Astrocyte (in vitro differentiated cells and primary cell): ENCODE data around the gene TBC1D3B. TPM values are rescaled to one million over a fixed set of nuclear protein-coding genes. Genes with fewer than 3 reads are reported as not detected.
A peak's percentile ranks its signal among the peaks of the same experiment; 100 is the strongest.

Experiments
- DNase-seq: peaks from one replicate; pipeline ENCODE4 v3.0.0-alpha.2; 2010; ENCODE audit warnings: low read depth
- FAIRE-seq: peaks from 2 replicates; lab custom pipeline; 2011; peaks lifted over from hg19 to GRCh38; lab: Jason Lieb, UNC
- H2AFZ ChIP-seq: 2 replicates; pipeline ENCODE4 v1.6.0; 2012; ENCODE audit warnings: low read depth, low read length, inconsistent platforms
- H3K27ac ChIP-seq: 2 replicates; pipeline ENCODE4 v1.5.1; 2011; ENCODE audit warnings: low read depth, low read length, inconsistent platforms
- H3K27me3 ChIP-seq: 2 replicates; pipeline ENCODE4 v1.6.0; 2011; ENCODE audit warnings: low read length, inconsistent platforms; ENCODE audit not compliant: insufficient read depth
- H3K36me3 ChIP-seq: 2 replicates; pipeline ENCODE4 v1.5.1; 2011; ENCODE audit warnings: low read length, inconsistent platforms; ENCODE audit not compliant: insufficient read depth
- H3K4me1 ChIP-seq: 2 replicates; pipeline ENCODE4 v1.5.1; 2011; ENCODE audit warnings: low read length, inconsistent platforms; ENCODE audit not compliant: insufficient read depth
- H3K4me2 ChIP-seq: 2 replicates; pipeline ENCODE4 v1.6.0; 2012; ENCODE audit warnings: low read length, inconsistent platforms
- H3K4me3 ChIP-seq: 2 replicates; pipeline ENCODE4 v1.5.1; 2011; ENCODE audit warnings: low read depth, mild to moderate bottlenecking, low read length, inconsistent platforms; ENCODE audit not compliant: insufficient read depth
- H3K79me2 ChIP-seq: 2 replicates; pipeline ENCODE4 v1.6.0; 2012; ENCODE audit warnings: mild to moderate bottlenecking, low read length, inconsistent platforms; ENCODE audit not compliant: insufficient read depth
- H3K9ac ChIP-seq: 2 replicates; pipeline ENCODE4 v1.6.0; 2012; ENCODE audit warnings: mild to moderate bottlenecking, low read length, inconsistent platforms
- H3K9me3 ChIP-seq: 2 replicates; pipeline ENCODE4 v1.5.1; 2012; ENCODE audit warnings: low read depth, mild to moderate bottlenecking, low read length, inconsistent platforms; ENCODE audit not compliant: insufficient read depth
- H4K20me1 ChIP-seq: 2 replicates; pipeline ENCODE4 v1.6.0; 2012; ENCODE audit warnings: low read length, inconsistent platforms; ENCODE audit not compliant: insufficient read depth
- H3K27ac Mint-ChIP-seq: one replicate; pipeline ENCODE4 v1.8.0; 2021; ENCODE audit warnings: mild to moderate bottlenecking, mixed read lengths; ENCODE audit not compliant: unreplicated experiment
- H3K27me3 Mint-ChIP-seq: one replicate; pipeline ENCODE4 v1.8.0; 2021; ENCODE audit warnings: low read depth, mixed read lengths; ENCODE audit not compliant: unreplicated experiment
- H3K36me3 Mint-ChIP-seq: one replicate; pipeline ENCODE4 v1.8.0; 2021; ENCODE audit warnings: low read depth, mixed read lengths; ENCODE audit not compliant: unreplicated experiment
- H3K4me1 Mint-ChIP-seq: one replicate; pipeline ENCODE4 v1.8.0; 2021; ENCODE audit warnings: low read depth, mixed read lengths; ENCODE audit not compliant: unreplicated experiment
- H3K4me3 Mint-ChIP-seq: one replicate; pipeline ENCODE4 v1.8.0; 2021; ENCODE audit warnings: mild to moderate bottlenecking, moderate library complexity, mixed read lengths; ENCODE audit not compliant: unreplicated experiment
- H3K9me3 Mint-ChIP-seq: one replicate; pipeline ENCODE4 v1.8.0; 2021; ENCODE audit warnings: mild to moderate bottlenecking, mixed read lengths; ENCODE audit not compliant: unreplicated experiment
- CTCF ChIP-seq: IDR thresholded peaks from 2 replicates; pipeline ENCODE4 v1.5.1; 2011; ENCODE audit warnings: low read depth, mild to moderate bottlenecking, inconsistent platforms, low read length, moderate library complexity; ENCODE audit not compliant: insufficient read depth
- EZH2 ChIP-seq: IDR thresholded peaks from 2 replicates; pipeline ENCODE4 v1.6.1; 2012; ENCODE audit warnings: mild to moderate bottlenecking, low read length, inconsistent platforms; ENCODE audit not compliant: insufficient read depth
- total RNA-seq: library from RNA; stranded (reverse); gene quantifications from 2 replicates; pipeline ENCODE4 v1.2.1, GENCODE V29; 2021

Gene TBC1D3B
- total RNA-seq, 1 donor from 2014 or later, result 9.8 TPM

- H3K27ac Mint-ChIP-seq, result no peak overlapping the region
- H3K9me3 Mint-ChIP-seq, result no peaks in the 10 kb centered on the region
- Histone ChIP-seq H3K4me1 (peaks cover 11% of the 10 kb centered on the region), H3K27me3 (no peaks in the 10 kb centered on the region), H3K4me2 (peak overlapping the region; percentile 67), H3K27ac (no peak overlapping the region), H2AFZ (peak overlapping the region; percentile 11), H3K9me3 (no peaks in the 10 kb centered on the region), H3K9ac (no peak overlapping the region), H3K4me3 (no peak overlapping the region), H3K79me2 (no peaks in the 10 kb centered on the region), H4K20me1 (no peaks in the 10 kb centered on the region), H3K36me3 (no peaks in the 10 kb centered on the region)
- H3K4me1 Mint-ChIP-seq, result peaks cover 8% of the 10 kb centered on the region
- FAIRE-seq, result no peak
- no peak overlapping the region for H3K4me3 Mint-ChIP-seq
- H3K36me3 Mint-ChIP-seq, result no peaks in the 10 kb centered on the region
- peak; percentile 12 for DNase-seq
- peaks cover 16% of the 10 kb centered on the region for H3K27me3 Mint-ChIP-seq
- TF ChIP-seq CTCF (peak; percentile 100), EZH2 (no peak)
Measured at GRCh38 chr17:36148559-36149295, 27.7 kb downstream of the TBC1D3B start.

- Mint-ChIP-seq H3K4me3 (no peak overlapping the region), H3K4me1 (peaks cover 8% of the 10 kb centered on the region), H3K9me3 (no peaks in the 10 kb centered on the region), H3K27me3 (peaks cover 10% of the 10 kb centered on the region), H3K36me3 (no peaks in the 10 kb centered on the region), H3K27ac (no peak overlapping the region)
- Histone ChIP-seq H3K9me3 (no peaks in the 10 kb centered on the region), H4K20me1 (no peaks in the 10 kb centered on the region), H2AFZ (no peak overlapping the region), H3K79me2 (no peaks in the 10 kb centered on the region), H3K36me3 (no peaks in the 10 kb centered on the region), H3K4me3 (no peak overlapping the region), H3K27me3 (no peaks in the 10 kb centered on the region), H3K9ac (no peak overlapping the region), H3K27ac (no peak overlapping the region), H3K4me1 (peaks cover 11% of the 10 kb centered on the region), H3K4me2 (no peak overlapping the region)
- FAIRE-seq, result no peak
- no peak for DNase-seq
- TF ChIP-seq CTCF, result no peak
Measured at GRCh38 chr17:36147601-36148000, 28.8 kb downstream of the TBC1D3B start.

- Histone ChIP-seq H3K9ac (no peak overlapping the region), H3K4me2 (no peak overlapping the region), H3K27ac (no peak overlapping the region), H3K79me2 (no peaks in the 10 kb centered on the region), H2AFZ (no peak overlapping the region), H3K9me3 (no peaks in the 10 kb centered on the region), H3K4me1 (peaks cover 11% of the 10 kb centered on the region), H3K36me3 (no peaks in the 10 kb centered on the region), H3K27me3 (no peaks in the 10 kb centered on the region), H3K4me3 (no peak overlapping the region), H4K20me1 (no peaks in the 10 kb centered on the region)
- Mint-ChIP-seq H3K36me3 (no peaks in the 10 kb centered on the region), H3K27ac (no peak overlapping the region), H3K9me3 (no peaks in the 10 kb centered on the region), H3K4me3 (no peak overlapping the region), H3K27me3 (peaks cover 7% of the 10 kb centered on the region), H3K4me1 (peaks cover 8% of the 10 kb centered on the region)
- TF ChIP-seq CTCF (no peak), EZH2 (no peak)
- FAIRE-seq (no peak), DNase-seq (no peak)
Measured at GRCh38 chr17:36144981-36145729, 31.3 kb downstream of the TBC1D3B start.
